Measurements from ENCODE around the gene SH2B3.
A peak's percentile ranks its signal among the peaks of the same experiment; 100 is the strongest.
"Not testable (repeated sequence)": the region's sequence is repeated elsewhere in the genome, so short reads cannot be mapped to it uniquely, and the experiment has no call there.

The SH2B3 gene

DNA sequence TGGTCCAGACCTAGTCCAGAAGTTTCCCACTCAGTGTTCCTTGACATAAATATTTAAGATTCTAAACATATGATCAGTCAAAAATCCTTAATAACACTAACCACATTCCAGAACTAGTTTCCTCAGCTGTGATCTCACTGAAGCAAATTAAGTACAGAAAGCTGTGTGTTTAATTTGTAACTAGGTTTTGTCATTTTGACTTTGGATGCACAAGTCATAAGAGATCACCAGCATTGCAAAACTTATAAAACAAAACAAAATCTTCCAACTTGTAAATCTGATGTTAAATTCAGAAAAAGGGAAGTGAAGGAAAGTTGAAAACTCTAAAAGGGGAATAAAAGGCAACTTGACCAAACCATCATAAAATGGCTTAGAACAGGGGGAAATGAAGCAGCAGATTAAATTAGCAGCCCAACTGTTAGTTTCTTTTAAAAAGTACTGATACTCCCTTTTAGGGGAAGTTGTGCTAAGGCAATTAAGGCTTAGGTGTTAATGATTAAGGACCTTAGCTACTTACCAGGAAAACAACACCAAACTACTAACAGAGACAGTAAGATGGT lies 56.6 kb downstream of the SH2B3 start:
- Histone ChIP-seq H3K9me3 (replicated peaks; ENCODE audit: low read length) (no peaks in the 10 kb centered on the region), H3K4me3 (ENCODE audit: low read length) (no peak overlapping the region), H3K4me2 (ENCODE audit: low read length) (peak overlapping the region; percentile 4), H3K4me1 (ENCODE audit: control insufficient read depth, insufficient read depth, low read length) (peaks cover 19% of the 10 kb centered on the region), H3K9ac (ENCODE audit: low read depth, low read length) (peak overlapping the region; percentile 50), H3K36me3 (ENCODE audit: insufficient read depth, low read length) (peaks cover 34% of the 10 kb centered on the region), H3K27me3 (ENCODE audit: control insufficient read depth, insufficient read depth, low read length) (no peaks in the 10 kb centered on the region)

DNA sequence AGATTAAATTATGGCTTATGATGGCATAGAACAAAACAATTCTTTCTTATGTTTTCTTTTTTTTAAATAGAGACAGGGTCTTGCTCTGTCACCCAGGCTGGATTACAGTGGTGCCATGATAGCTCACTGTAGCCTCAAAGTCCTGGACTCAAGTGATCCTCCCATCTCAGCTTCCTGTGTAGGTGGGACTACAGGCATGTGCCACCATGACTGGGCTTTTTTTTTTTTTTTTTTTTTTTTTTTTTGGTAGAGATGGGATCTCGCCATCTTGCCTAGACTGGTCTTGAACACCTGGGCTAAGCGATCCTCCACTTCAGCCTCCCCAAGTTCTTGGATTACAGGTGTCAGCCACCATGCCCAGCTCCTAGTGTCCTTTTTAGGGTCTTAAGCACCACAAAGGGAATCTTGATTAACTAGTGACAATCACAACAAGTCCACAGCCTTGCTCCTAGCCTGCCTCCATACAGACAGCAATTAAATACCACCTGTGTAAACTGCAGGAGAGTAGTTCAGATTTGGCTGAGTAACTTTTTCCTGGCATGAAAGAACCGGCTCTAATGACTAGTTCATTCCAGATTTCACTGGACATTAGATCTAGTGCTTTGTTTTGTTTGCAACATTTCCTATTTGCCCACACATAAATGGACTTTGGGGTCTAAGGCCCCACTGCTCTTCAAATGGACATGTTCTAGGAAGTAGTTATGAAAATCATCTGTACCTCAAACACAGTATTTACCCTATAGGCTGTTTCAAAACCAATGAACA lies 61.6 kb downstream of the SH2B3 start:
- H3K27me3 ChIP-seq (ENCODE audit: control insufficient read depth, insufficient read depth, low read length), result no peaks in the 10 kb centered on the region
- no peaks in the 10 kb centered on the region for H3K9me3 ChIP-seq (replicated peaks; ENCODE audit: low read length)
- peak overlapping the region; percentile 21 for H3K9ac ChIP-seq (ENCODE audit: low read depth, low read length)
- H3K36me3 ChIP-seq (ENCODE audit: insufficient read depth, low read length), result peaks cover 34% of the 10 kb centered on the region
- H3K4me3 ChIP-seq (ENCODE audit: low read length), result no peak overlapping the region
- peaks cover 34% of the 10 kb centered on the region for H3K4me1 ChIP-seq (ENCODE audit: control insufficient read depth, insufficient read depth, low read length)
- H3K4me2 ChIP-seq (ENCODE audit: low read length), result peak overlapping the region; percentile 46

DNA sequence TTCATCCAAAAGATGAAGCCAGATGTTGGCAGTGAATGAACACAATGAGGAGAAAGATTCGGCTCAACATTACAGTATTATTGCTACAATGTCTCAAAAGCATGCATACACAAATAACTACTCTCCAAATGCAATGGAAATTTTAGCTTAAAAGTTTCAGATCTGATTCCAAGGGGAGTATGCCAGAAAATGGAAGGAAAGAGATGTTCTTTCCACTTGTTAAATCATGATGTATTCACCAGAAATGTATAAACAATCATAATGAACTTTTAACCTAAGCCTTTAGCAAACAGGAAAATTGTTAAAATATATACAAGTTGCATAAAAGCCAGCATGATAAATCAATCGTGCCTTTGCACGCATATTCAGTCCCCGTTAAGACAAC lies 62.1 kb downstream of the SH2B3 start:
- H3K4me3 ChIP-seq (ENCODE audit: low read length), result no peak overlapping the region
- no peaks in the 10 kb centered on the region for H3K9me3 ChIP-seq (replicated peaks; ENCODE audit: low read length)
- peak overlapping the region; percentile 46 for H3K4me2 ChIP-seq (ENCODE audit: low read length)
- peaks cover 28% of the 10 kb centered on the region for H3K4me1 ChIP-seq (ENCODE audit: control insufficient read depth, insufficient read depth, low read length)
- H3K9ac ChIP-seq (ENCODE audit: low read depth, low read length), result peak overlapping the region; percentile 25
- peaks cover 34% of the 10 kb centered on the region for H3K36me3 ChIP-seq (ENCODE audit: insufficient read depth, low read length)
- H3K27me3 ChIP-seq (ENCODE audit: control insufficient read depth, insufficient read depth, low read length), result no peaks in the 10 kb centered on the region

DNA sequence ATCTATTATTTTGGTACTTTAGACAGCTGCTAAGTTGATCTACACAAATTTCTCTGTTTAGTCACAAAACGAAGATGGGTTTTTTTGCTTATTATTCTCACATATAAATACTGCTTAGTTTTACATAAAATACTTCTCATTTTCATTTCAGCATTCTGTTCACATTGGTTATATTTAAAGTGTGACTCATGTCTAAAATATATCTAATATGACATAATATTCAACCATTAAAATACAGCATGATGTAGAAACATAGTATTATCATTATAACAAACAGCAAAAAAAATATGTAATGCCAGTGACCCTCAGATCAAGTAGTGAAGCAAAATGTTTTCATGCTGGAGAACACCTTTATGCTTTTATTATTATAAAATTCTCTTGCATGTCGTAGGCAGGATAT lies 63.7 kb downstream of the SH2B3 start:
- H3K9me3 ChIP-seq (replicated peaks; ENCODE audit: low read length), result no peaks in the 10 kb centered on the region
- peak overlapping the region; percentile 39 for H3K4me2 ChIP-seq (ENCODE audit: low read length)
- no peak overlapping the region for H3K4me3 ChIP-seq (ENCODE audit: low read length)
- H3K36me3 ChIP-seq (ENCODE audit: insufficient read depth, low read length), result peaks cover 33% of the 10 kb centered on the region
- H3K4me1 ChIP-seq (ENCODE audit: control insufficient read depth, insufficient read depth, low read length), result peaks cover 26% of the 10 kb centered on the region
- H3K27me3 ChIP-seq (ENCODE audit: control insufficient read depth, insufficient read depth, low read length), result no peaks in the 10 kb centered on the region
- peak overlapping the region; percentile 58 for H3K9ac ChIP-seq (ENCODE audit: low read depth, low read length)

DNA sequence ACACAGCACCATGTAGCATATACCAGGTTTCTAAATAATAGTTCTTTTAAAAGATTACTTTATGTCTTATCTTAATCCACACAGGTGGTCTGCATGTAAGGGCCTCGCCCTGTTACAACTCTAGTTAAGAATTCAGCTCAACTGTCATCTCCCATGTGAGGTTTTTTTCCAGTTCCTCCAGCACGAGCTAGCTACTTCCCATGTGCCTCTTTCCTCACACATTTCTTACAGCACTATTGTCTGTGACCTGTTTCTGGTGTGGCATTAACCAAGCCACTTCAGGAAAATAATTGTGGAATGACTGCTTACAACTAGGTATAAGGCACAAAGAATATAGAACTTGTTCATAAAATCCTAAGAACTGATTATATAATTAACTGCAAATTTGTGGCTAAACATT lies 65.5 kb downstream of the SH2B3 start:
- Histone ChIP-seq H3K4me2 (ENCODE audit: low read length) (no peak overlapping the region), H3K4me1 (ENCODE audit: control insufficient read depth, insufficient read depth, low read length) (peaks cover 26% of the 10 kb centered on the region), H3K4me3 (ENCODE audit: low read length) (no peak overlapping the region), H3K27me3 (ENCODE audit: control insufficient read depth, insufficient read depth, low read length) (no peaks in the 10 kb centered on the region), H3K36me3 (ENCODE audit: insufficient read depth, low read length) (peaks cover 32% of the 10 kb centered on the region), H3K9me3 (replicated peaks; ENCODE audit: low read length) (no peaks in the 10 kb centered on the region), H3K9ac (ENCODE audit: low read depth, low read length) (no peak overlapping the region)

DNA sequence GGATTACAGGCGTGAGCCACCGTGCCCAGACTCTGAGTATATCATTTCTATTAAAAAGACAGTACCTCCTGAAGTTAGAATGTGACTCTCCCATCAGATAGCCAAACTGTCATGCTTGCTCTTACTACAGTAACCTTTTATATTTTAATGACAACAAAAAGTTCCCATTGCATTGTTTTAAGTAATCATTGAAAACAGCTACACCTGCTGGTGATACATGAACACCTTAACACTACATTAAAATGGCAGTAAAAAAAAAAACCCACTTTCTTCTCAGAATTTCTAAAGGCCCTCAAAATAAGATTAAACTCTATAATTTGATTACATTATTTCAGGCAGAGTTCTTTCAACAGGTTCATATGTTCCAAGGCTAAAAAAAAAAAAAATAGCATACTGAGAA lies 76.7 kb downstream of the SH2B3 start:
- no peak overlapping the region for H3K4me3 ChIP-seq (ENCODE audit: low read length)
- H3K27me3 ChIP-seq (ENCODE audit: control insufficient read depth, insufficient read depth, low read length), result no peaks in the 10 kb centered on the region
- no peak overlapping the region for H3K9ac ChIP-seq (ENCODE audit: low read depth, low read length)
- no peaks in the 10 kb centered on the region for H3K9me3 ChIP-seq (replicated peaks; ENCODE audit: low read length)
- no peaks in the 10 kb centered on the region for H3K4me1 ChIP-seq (ENCODE audit: control insufficient read depth, insufficient read depth, low read length)
- no peak overlapping the region for H3K4me2 ChIP-seq (ENCODE audit: low read length)
- H3K36me3 ChIP-seq (ENCODE audit: insufficient read depth, low read length), result peaks cover 61% of the 10 kb centered on the region

DNA sequence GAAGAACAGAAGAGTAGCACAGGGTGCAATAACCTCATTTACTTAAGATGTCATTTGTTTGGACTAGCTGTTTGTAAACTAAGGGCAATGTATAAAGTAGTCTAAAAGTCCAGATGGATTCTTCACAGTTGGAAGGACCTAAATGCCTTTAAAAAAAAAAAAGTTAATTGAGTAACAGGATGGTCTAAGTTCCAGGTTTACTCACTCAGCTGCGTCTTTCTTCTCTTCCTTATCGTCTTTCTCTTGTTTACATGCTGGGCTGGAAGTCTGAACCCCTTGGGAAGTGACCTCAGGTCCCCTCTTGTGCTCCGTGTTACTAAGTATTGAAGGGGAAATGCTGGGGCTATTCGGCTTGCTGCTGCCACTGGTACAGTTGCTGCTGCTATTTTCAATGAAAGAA lies 82.5 kb downstream of the SH2B3 start:
- Histone ChIP-seq H3K4me3 (ENCODE audit: low read length) (no peak overlapping the region), H3K27me3 (ENCODE audit: control insufficient read depth, insufficient read depth, low read length) (no peaks in the 10 kb centered on the region), H3K4me1 (ENCODE audit: control insufficient read depth, insufficient read depth, low read length) (peaks cover 11% of the 10 kb centered on the region), H3K9ac (ENCODE audit: low read depth, low read length) (no peak overlapping the region), H3K36me3 (ENCODE audit: insufficient read depth, low read length) (peaks cover 66% of the 10 kb centered on the region), H3K4me2 (ENCODE audit: low read length) (no peak overlapping the region), H3K9me3 (replicated peaks; ENCODE audit: low read length) (no peaks in the 10 kb centered on the region)

DNA sequence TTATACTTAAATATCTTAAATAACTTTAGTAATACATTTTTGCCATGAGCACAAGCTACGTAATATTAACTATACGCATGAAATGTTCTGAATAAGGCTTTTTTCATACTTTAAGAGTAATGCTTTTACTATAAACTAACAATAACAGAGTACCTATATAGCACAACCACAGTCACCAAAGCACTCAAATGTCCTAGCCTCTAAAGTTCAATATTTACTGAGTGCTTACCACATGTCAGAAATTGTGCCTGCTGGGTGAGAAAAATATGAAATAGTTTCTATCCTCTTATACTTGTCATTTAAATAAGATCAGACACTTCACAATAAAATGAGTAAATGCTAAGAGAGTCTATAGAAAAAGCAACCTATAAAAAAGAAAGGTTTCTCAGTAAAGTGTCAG lies 83.1 kb downstream of the SH2B3 start:
- Histone ChIP-seq H3K9ac (ENCODE audit: low read depth, low read length) (no peak overlapping the region), H3K4me1 (ENCODE audit: control insufficient read depth, insufficient read depth, low read length) (peaks cover 12% of the 10 kb centered on the region), H3K36me3 (ENCODE audit: insufficient read depth, low read length) (peaks cover 64% of the 10 kb centered on the region), H3K4me2 (ENCODE audit: low read length) (no peak overlapping the region), H3K27me3 (ENCODE audit: control insufficient read depth, insufficient read depth, low read length) (no peaks in the 10 kb centered on the region), H3K9me3 (replicated peaks; ENCODE audit: low read length) (no peaks in the 10 kb centered on the region), H3K4me3 (ENCODE audit: low read length) (no peak overlapping the region)

DNA sequence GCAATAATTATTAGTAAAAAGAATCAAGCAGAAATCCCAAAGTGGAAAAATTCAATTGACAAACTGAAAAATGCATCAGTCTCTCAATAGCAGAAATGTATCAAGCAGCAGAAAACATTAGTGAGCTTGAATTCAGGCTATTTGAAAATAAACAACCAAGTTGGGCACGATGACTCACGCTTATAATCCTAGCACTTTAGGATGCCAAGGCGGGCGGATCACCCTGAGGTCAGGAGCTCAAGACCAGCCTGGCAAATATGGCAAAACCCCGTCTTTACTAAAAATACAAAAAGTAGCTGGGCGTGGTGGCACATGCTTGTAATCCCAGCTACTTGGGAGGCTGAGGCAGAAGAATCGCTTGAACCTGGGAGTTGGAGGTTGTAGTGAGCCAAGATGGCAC lies 87.3 kb downstream of the SH2B3 start:
- H3K4me2 ChIP-seq (ENCODE audit: low read length), result peak overlapping the region; percentile 38
- not testable (repeated sequence) for H3K9me3 ChIP-seq (replicated peaks; ENCODE audit: low read length); H3K9ac ChIP-seq (ENCODE audit: low read depth, low read length); H3K27me3 ChIP-seq (ENCODE audit: control insufficient read depth, insufficient read depth, low read length); H3K4me3 ChIP-seq (ENCODE audit: low read length)
- H3K4me1 ChIP-seq (ENCODE audit: control insufficient read depth, insufficient read depth, low read length), result peaks cover 12% of the 10 kb centered on the region
- peaks cover 53% of the 10 kb centered on the region for H3K36me3 ChIP-seq (ENCODE audit: insufficient read depth, low read length)

DNA sequence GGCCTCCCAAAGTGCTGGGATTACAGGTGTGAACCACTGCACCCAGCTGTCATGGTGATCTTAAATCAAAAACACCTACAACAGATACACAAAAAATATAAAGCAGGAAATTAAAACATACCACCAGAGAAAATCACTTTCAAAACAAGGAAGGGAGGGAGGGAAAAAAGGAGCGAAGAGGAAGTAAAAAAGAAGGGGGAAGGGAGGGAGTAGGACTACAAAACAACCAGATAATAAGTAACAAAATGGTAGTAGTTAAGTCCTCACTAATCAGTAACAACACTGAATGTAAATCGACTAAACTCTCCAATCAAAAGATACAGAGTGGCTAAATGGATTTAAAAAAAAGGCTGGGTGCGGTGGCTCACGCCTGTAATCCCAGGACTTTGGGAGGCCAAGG lies 89.0 kb downstream of the SH2B3 start:
- no peaks in the 10 kb centered on the region for H3K27me3 ChIP-seq (ENCODE audit: control insufficient read depth, insufficient read depth, low read length)
- peaks cover 12% of the 10 kb centered on the region for H3K4me1 ChIP-seq (ENCODE audit: control insufficient read depth, insufficient read depth, low read length)
- peaks cover 62% of the 10 kb centered on the region for H3K36me3 ChIP-seq (ENCODE audit: insufficient read depth, low read length)
- no peak overlapping the region for H3K4me3 ChIP-seq (ENCODE audit: low read length)
- H3K9ac ChIP-seq (ENCODE audit: low read depth, low read length), result no peak overlapping the region
- no peaks in the 10 kb centered on the region for H3K9me3 ChIP-seq (replicated peaks; ENCODE audit: low read length)
- no peak overlapping the region for H3K4me2 ChIP-seq (ENCODE audit: low read length)
